ENCODE measurements around the gene CAPSL.
"Not testable (repeated sequence)": the region's sequence is repeated elsewhere in the genome, so short reads cannot be mapped to it uniquely, and the experiment has no call there.

Gene CAPSL

GRCh38 chr5:35876922-35877321 lies 61.5 kb downstream of the CAPSL start:
- no peak for DNase-seq (ENCODE audit: low read depth in 2 of 2)

- no peak for DNase-seq (ENCODE audit: low read depth in 2 of 2)
Measured at GRCh38 chr5:35876454-35876853, 62.0 kb downstream of the CAPSL start.

GRCh38 chr5:35870605-35871004 lies 67.8 kb downstream of the CAPSL start:
- no peak for DNase-seq (ENCODE audit: low read depth in 2 of 2)

GRCh38 chr5:35869685-35870277 lies 68.6 kb downstream of the CAPSL start:
- no peak for DNase-seq (ENCODE audit: low read depth in 2 of 2)

- DNase-seq (ENCODE audit: low read depth in 2 of 2): no peak
Measured at GRCh38 chr5:35867998-35868397, 70.4 kb downstream of the CAPSL start.

GRCh38 chr5:35863159-35863558 lies 75.3 kb downstream of the CAPSL start:
- no peak for DNase-seq (ENCODE audit: low read depth in 2 of 2)

GRCh38 chr5:35862126-35862525 lies 76.3 kb downstream of the CAPSL start:
- DNase-seq (ENCODE audit: low read depth in 2 of 2): no peak

GRCh38 chr5:35861718-35862117 lies 76.7 kb downstream of the CAPSL start:
- DNase-seq (ENCODE audit: low read depth in 2 of 2): no peak

GRCh38 chr5:35860686-35861085 lies 77.7 kb downstream of the CAPSL start:
- peak in 1 of 2 experiments; percentile 43 for DNase-seq (ENCODE audit: low read depth in 2 of 2)

GRCh38 chr5:35859101-35859661 lies 79.2 kb downstream of the CAPSL start:
- no peak for DNase-seq (ENCODE audit: low read depth in 2 of 2)

GRCh38 chr5:35857606-35858205 lies 80.7 kb downstream of the CAPSL start:
- peak; percentile 91 for DNase-seq (ENCODE audit: low read depth in 2 of 2)

GRCh38 chr5:35856765-35857351 lies 81.6 kb downstream of the CAPSL start, which contains the start of gene IL7R:
TSS of gene IL7R (plus strand) at chr5:35856891. CDS start at chr5:35856978, 87 bp downstream.
- peak in 1 of 2 experiments; percentile 20 for DNase-seq (ENCODE audit: low read depth in 2 of 2)

GRCh38 chr5:35856186-35856764 lies 82.1 kb downstream of the CAPSL start:
- DNase-seq (ENCODE audit: low read depth in 2 of 2): not testable (repeated sequence)

GRCh38 chr5:35855187-35855586 lies 83.2 kb downstream of the CAPSL start:
- no peak for DNase-seq (ENCODE audit: low read depth in 2 of 2)

All from fibroblast of skin of left quadriceps (primary cell).